H1 (cell line): Measurements from ENCODE around the gene TIAM2. TPM values are rescaled to one million over a fixed set of nuclear protein-coding genes. Genes with fewer than 3 reads are reported as not detected.

ENCODE experiments used
- CTCF ChIA-PET: fragments of 300-600 bp; sonication (Branson Sonifier 250); formaldehyde crosslinking; loops from one replicate; lab custom pipeline; 2021; ENCODE audit not compliant: partially characterized antibody; lab: Charles Lee
- POLR2A ChIA-PET: fragments of 300-600 bp; sonication (Branson Sonifier 250); formaldehyde crosslinking; loops from one replicate; lab custom pipeline; 2021; ENCODE audit warnings: inconsistent platforms; ENCODE audit not compliant: partially characterized antibody; lab: Charles Lee
- DNase-seq, 2 experiments: peaks; one replicate each; pipeline versions ENCODE4 v3.0.0 to v3.0.0-alpha.2; 2010 to 2022; ENCODE audit warnings: low spot score in 2 of 2, low read depth in 1 of 2, mixed read lengths in 1 of 2
- FAIRE-seq: peaks from 2 replicates; lab custom pipeline; 2011; peaks lifted over from hg19 to GRCh38; lab: Jason Lieb, UNC
- H2AFZ ChIP-seq: 2 replicates; pipeline ENCODE4 v1.8.1; 2012; ENCODE audit warnings: low read length, inconsistent platforms
- H2AK5ac ChIP-seq: 2 replicates; pipeline ENCODE4 v1.6.1; 2013; ENCODE audit warnings: low read depth, low read length
- H2BK120ac ChIP-seq: replicated peaks from 2 replicates; pipeline ENCODE3; 2013; ENCODE audit warnings: low read depth, low read length, inconsistent platforms
- H2BK12ac ChIP-seq: 2 replicates; pipeline ENCODE4 v1.6.1; 2013; ENCODE audit warnings: low read depth, low read length
- H2BK15ac ChIP-seq: 2 replicates; pipeline ENCODE4 v1.6.1; 2013; ENCODE audit warnings: low read length
- H2BK20ac ChIP-seq: 2 replicates; pipeline ENCODE4 v1.6.1; 2013; ENCODE audit warnings: low read length
- H2BK5ac ChIP-seq: 2 replicates; pipeline ENCODE4 v1.6.1; 2013; ENCODE audit warnings: low read depth, low read length
- H3K14ac ChIP-seq: 2 replicates; pipeline ENCODE4 v1.6.1; 2013; ENCODE audit warnings: inconsistent platforms; ENCODE audit not compliant: insufficient read length
- H3K18ac ChIP-seq: 2 replicates; pipeline ENCODE4 v1.6.1; 2013; ENCODE audit warnings: low read length; ENCODE audit errors: extremely low read depth
- H3K23ac ChIP-seq: 2 replicates; pipeline ENCODE4 v1.6.1; 2013; ENCODE audit warnings: inconsistent platforms; ENCODE audit not compliant: insufficient read length
- H3K23me2 ChIP-seq: 2 replicates; pipeline ENCODE4 v1.6.1; 2013; ENCODE audit warnings: low read depth, low read length
- H3K27ac ChIP-seq: 2 replicates; pipeline ENCODE4 v1.6.1; 2011; ENCODE audit warnings: low read depth, low read length, inconsistent platforms
- H3K27me3 ChIP-seq, 4 experiments: replicated peaks in 1 of 4; 1 replicate in 1 of 4; 2 replicates in 3 of 4; pipeline versions ENCODE4 v1.6.1 to v1.8.1; 2011 to 2013; ENCODE audit warnings: low read length in 3 of 4, mild to moderate bottlenecking in 3 of 4, inconsistent platforms in 2 of 4, mixed read lengths in 2 of 4, moderate library complexity in 1 of 4; ENCODE audit not compliant: control insufficient read depth in 3 of 4, insufficient read depth in 3 of 4; ENCODE audit errors: extremely low read depth in 1 of 4
- H3K36me3 ChIP-seq, 4 experiments: 2 replicates each; pipeline versions ENCODE4 v1.6.1 to v1.8.1; 2011 to 2013; ENCODE audit warnings: mild to moderate bottlenecking in 4 of 4, low read length in 3 of 4, moderate library complexity in 2 of 4, control low read depth in 1 of 4, inconsistent platforms in 1 of 4; ENCODE audit not compliant: insufficient read depth in 4 of 4, control insufficient read depth in 2 of 4
- H3K4ac ChIP-seq: replicated peaks from 2 replicates; pipeline ENCODE3; 2013; ENCODE audit warnings: low read length, low read depth, mixed read lengths, inconsistent platforms; ENCODE audit not compliant: insufficient read length
- H3K4me1 ChIP-seq, 4 experiments: replicated peaks in 1 of 4; 1 replicate in 1 of 4; 2 replicates in 3 of 4; pipeline versions ENCODE4 v1.6.1 to v1.8.1; 2011 to 2013; ENCODE audit warnings: low read length in 3 of 4, inconsistent platforms in 2 of 4, mixed read lengths in 1 of 4; ENCODE audit not compliant: insufficient read depth in 4 of 4, control insufficient read depth in 3 of 4
- H3K4me2 ChIP-seq, 2 experiments: 2 replicates each; pipeline versions ENCODE4 v1.6.1 to v1.8.1; 2011 to 2013; ENCODE audit warnings: low read depth in 2 of 2, low read length in 2 of 2, control low read depth in 1 of 2, inconsistent platforms in 1 of 2, mild to moderate bottlenecking in 1 of 2; ENCODE audit not compliant: insufficient read depth in 1 of 2
- H3K4me3 ChIP-seq, 4 experiments: fragments of 200-600, 300-600 bp in 1 of 4; sonication (generic), shearing (Covaris generic), sonication (Bioruptor Twin) in 1 of 4; 2 replicates each; pipeline versions ENCODE4 v1.5.1 to v1.8.1; 2011 to 2016; ENCODE audit warnings: low read length in 4 of 4, low read depth in 3 of 4, control low read depth in 2 of 4, inconsistent platforms in 2 of 4, mild to moderate bottlenecking in 2 of 4, mixed read lengths in 1 of 4, moderate library complexity in 1 of 4; ENCODE audit not compliant: insufficient read depth in 2 of 4; ENCODE audit errors: extremely low read depth in 1 of 4
- H3K56ac ChIP-seq: replicated peaks from 2 replicates; pipeline ENCODE3; 2013; ENCODE audit warnings: low read depth, mild to moderate bottlenecking, mixed read lengths, low read length, inconsistent platforms; ENCODE audit not compliant: insufficient read length
- H3K79me1 ChIP-seq: 2 replicates; pipeline ENCODE4 v1.6.1; 2013; ENCODE audit warnings: low read depth, low read length, control low read depth
- H3K79me2 ChIP-seq, 2 experiments: 2 replicates each; pipeline versions ENCODE4 v1.6.1 to v1.8.1; 2012 to 2013; ENCODE audit warnings: low read length in 2 of 2, mild to moderate bottlenecking in 2 of 2, inconsistent platforms in 1 of 2; ENCODE audit not compliant: insufficient read depth in 2 of 2, control insufficient read depth in 1 of 2
- H3K9ac ChIP-seq, 4 experiments: replicated peaks in 1 of 4; 1 replicate in 1 of 4; 2 replicates in 3 of 4; pipeline versions ENCODE4 v1.6.1 to v1.8.1; 2011 to 2013; ENCODE audit warnings: low read depth in 3 of 4, low read length in 3 of 4, control low read depth in 2 of 4, mild to moderate bottlenecking in 2 of 4, moderate library complexity in 2 of 4, inconsistent platforms in 1 of 4; ENCODE audit errors: extremely low read depth in 1 of 4
- H3K9me3 ChIP-seq, 2 experiments: 2 replicates each; pipeline versions ENCODE4 v1.6.1 to v1.8.1; 2012 to 2013; ENCODE audit warnings: mild to moderate bottlenecking in 2 of 2, moderate library complexity in 2 of 2, control low read depth in 1 of 2, inconsistent platforms in 1 of 2, low read depth in 1 of 2, low read length in 1 of 2, mixed read lengths in 1 of 2; ENCODE audit not compliant: insufficient read depth in 2 of 2
- H4K20me1 ChIP-seq, 2 experiments: replicated peaks in 1 of 2; 2 replicates each; pipeline versions ENCODE3 to v1.8.1; 2011 to 2013; ENCODE audit warnings: inconsistent platforms in 2 of 2, low read length in 2 of 2, mild to moderate bottlenecking in 1 of 2; ENCODE audit not compliant: insufficient read depth in 2 of 2, control insufficient read depth in 1 of 2
- H4K5ac ChIP-seq: 2 replicates; pipeline ENCODE4 v1.6.1; 2013; ENCODE audit warnings: low read length, low read depth, mixed read lengths, inconsistent platforms; ENCODE audit not compliant: insufficient read length
- H4K8ac ChIP-seq: 2 replicates; pipeline ENCODE4 v1.8.0; 2013; ENCODE audit warnings: mild to moderate bottlenecking, moderate library complexity, low read length, inconsistent platforms; ENCODE audit not compliant: insufficient read depth; ENCODE audit errors: extremely low read depth
- H4K91ac ChIP-seq: replicated peaks from 2 replicates; pipeline ENCODE3; 2013; ENCODE audit warnings: low read length, mixed read lengths, inconsistent platforms; ENCODE audit not compliant: insufficient read length
- ASH2L ChIP-seq: fragments of 200-600, 300-600 bp; sonication (generic); IDR thresholded peaks from one replicate; pipeline ENCODE4 v1.7.1; 2017; ENCODE audit warnings: low read length
- BRCA1 ChIP-seq: IDR thresholded peaks from 2 replicates; pipeline ENCODE4 v1.6.1; 2012; ENCODE audit warnings: low read depth, low read length, improper control_type of control experiment
- CREB1 ChIP-seq: IDR thresholded peaks from 2 replicates; pipeline ENCODE4 v1.6.1; 2012; ENCODE audit warnings: inconsistent platforms
- MAFK ChIP-seq: IDR thresholded peaks from 2 replicates; pipeline ENCODE4 v1.6.1; 2012; ENCODE audit warnings: low read depth, mild to moderate bottlenecking, improper control_type of control experiment, low read length
- RBBP5 ChIP-seq: IDR thresholded peaks from 2 replicates; pipeline ENCODE4 v1.7.1; 2012; ENCODE audit warnings: low read depth, mild to moderate bottlenecking, inconsistent platforms, low read length, moderate library complexity, borderline replicate concordance
- SAP30 ChIP-seq: fragments of 300-600 bp; sonication (generic); IDR thresholded peaks from 2 replicates; pipeline ENCODE4 v1.7.1; 2012; ENCODE audit warnings: low read length, moderate library complexity, mild to moderate bottlenecking, inconsistent platforms; ENCODE audit not compliant: insufficient read depth, insufficient replicate concordance
- SUZ12 ChIP-seq: fragments of 200-600 bp; sonication (generic); IDR thresholded peaks from 2 replicates; pipeline ENCODE4 v1.6.1; 2012; ENCODE audit warnings: mild to moderate bottlenecking, inconsistent platforms, low read length, moderate library complexity, mixed read lengths
- TAF7 ChIP-seq: optimal IDR thresholded peaks from 2 replicates; pipeline ENCODE3; 2011; ENCODE audit warnings: low read depth, mild to moderate bottlenecking, inconsistent platforms, low read length, moderate library complexity, borderline replicate concordance
- WGBS, 2 experiments: shearing (Covaris generic) in 1 of 2; methylation state at CpG; one replicate each; pipeline versions ENCODE4 v1.1.6 to v1.1.7; 2013 to 2015; ENCODE audit warnings: low lambda C conversion rate in 2 of 2, mixed read lengths in 2 of 2, inconsistent platforms in 1 of 2, low coverage in 1 of 2, missing lambda C conversion rate in 1 of 2; ENCODE audit not compliant: insufficient replicate concordance in 2 of 2, insufficient coverage in 1 of 2, insufficient read length in 1 of 2; ENCODE audit errors: extremely low coverage in 1 of 2, missing lambda C conversion rate in 1 of 2; 5-methylcytosine and 5-hydroxymethylcytosine counted together
- polyA plus RNA-seq, 7 experiments: library from polyadenylated mRNA; depleted of rRNA in 3 of 7; stranded (reverse) in 5 of 7; unstranded in 2 of 7; fragments of >200 nt in 5 of 7; fragments of 200-250 nt in 2 of 7; gene quantifications; 1 replicate in 5 of 7; 2 replicates in 1 of 7; 4 replicates in 1 of 7; pipeline versions ENCODE4 v1.2.1 to v1.2.3, GENCODE V29; 2011 to 2013; ENCODE audit warnings: missing spikeins in 2 of 7, mixed read lengths in 2 of 7
- total RNA-seq: library from RNA; stranded (reverse); fragmentation: NEBNext Ultra II Directional; extraction: Animal tissue kit (Norgen Biotek cat#: 25700); gene quantifications from 2 replicates; pipeline ENCODE4 v1.2.1, GENCODE V29; 2021
- TF ChIP-seq, protein P1 (sequence below): IDR thresholded peaks from 2 replicates; pipeline ENCODE4 v1.6.1; 2011; ENCODE audit warnings: low read length, improper control_type of control experiment

The TIAM2 gene
- total and polyA plus RNA-seq, 2 of the 8 experiments (the other 6 are each of a cell fraction or from before 2014, with no cell fraction given), result 7.4 to 23.9 TPM

DNA sequence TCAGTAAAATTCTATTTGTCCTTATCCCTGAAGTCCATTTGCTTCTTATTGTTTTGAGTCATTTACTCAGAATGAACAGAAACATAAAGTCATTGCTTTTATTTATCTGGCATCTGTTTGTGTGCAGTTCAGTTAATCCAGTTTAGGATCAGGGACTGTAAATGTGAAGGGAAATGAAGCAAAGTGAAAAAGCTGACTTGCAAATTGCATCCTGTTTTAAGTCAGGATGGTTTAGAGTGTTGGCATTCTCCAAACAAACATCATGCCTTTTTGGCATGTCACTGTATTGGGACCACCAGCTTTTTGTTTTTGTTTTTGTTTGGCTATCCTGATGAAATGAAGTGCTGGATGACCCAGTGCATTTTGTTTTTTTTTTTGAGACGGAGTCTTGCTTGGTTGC is 168.5 kb downstream of the TIAM2 start:
- Histone ChIP-seq H2BK5ac (no peak overlapping the region), H4K20me1 (peaks cover 0 to 2% of the 10 kb centered on the region in 2 experiments), H3K4ac (no peak overlapping the region), H3K23ac (no peak overlapping the region), H3K27ac (no peak overlapping the region), H3K56ac (no peak overlapping the region), H2BK15ac (no peak overlapping the region), H2AFZ (no peak overlapping the region), H4K91ac (no peak overlapping the region), H3K36me3 (peaks cover 0 to 13% (median 0%) of the 10 kb centered on the region in 4 experiments; a peak in 4 of 8 replicates), H3K14ac (no peak overlapping the region), H3K9me3 (no peaks in the 10 kb centered on the region; a peak in 1 of 4 replicates), H3K9ac (no peak overlapping the region), H3K79me1 (no peaks in the 10 kb centered on the region), H2BK12ac (no peak overlapping the region), H3K23me2 (no peaks in the 10 kb centered on the region), H3K79me2 (no peaks in the 10 kb centered on the region), H4K8ac (no peak overlapping the region), H3K18ac (no peak overlapping the region), H3K4me3 (no peak overlapping the region), H4K5ac (no peak overlapping the region), H2BK20ac (no peak overlapping the region), H2AK5ac (no peak overlapping the region), H3K27me3 (no peaks in the 10 kb centered on the region), H3K4me1 (peaks cover 0 to 2% (median 0%) of the 10 kb centered on the region in 4 experiments; a peak in 1 of 7 replicates), H3K4me2 (no peak overlapping the region), H2BK120ac (no peak overlapping the region)
- CTCF ChIA-PET, result interaction anchor here (1.1 to 3.4 kb wide), 5 partner anchors 9 to 238 kb away, joined by 3 to 22 read pairs (median 4); no protein-coding TSS in a partner anchor
- 63% methylated on average over 1 of the region's 1 CpG; no CpG with 5 or more reads in 1 of the 2 experiments for WGBS, 2 experiments
- POLR2A ChIA-PET, result no interaction called here
- DNase-seq, result no peak
- no peak for TF ChIP-seq MAFK
- TF ChIP-seq ASH2L, result no peak
- TF ChIP-seq RBBP5, result no peak
- no peak for TF ChIP-seq TAF7
- TF ChIP-seq CREB1, result no peak
- TF ChIP-seq SUZ12, result no peak
- TF ChIP-seq, protein P1, sequence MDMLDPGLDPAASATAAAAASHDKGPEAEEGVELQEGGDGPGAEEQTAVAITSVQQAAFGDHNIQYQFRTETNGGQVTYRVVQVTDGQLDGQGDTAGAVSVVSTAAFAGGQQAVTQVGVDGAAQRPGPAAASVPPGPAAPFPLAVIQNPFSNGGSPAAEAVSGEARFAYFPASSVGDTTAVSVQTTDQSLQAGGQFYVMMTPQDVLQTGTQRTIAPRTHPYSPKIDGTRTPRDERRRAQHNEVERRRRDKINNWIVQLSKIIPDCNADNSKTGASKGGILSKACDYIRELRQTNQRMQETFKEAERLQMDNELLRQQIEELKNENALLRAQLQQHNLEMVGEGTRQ, result no peak
- TF ChIP-seq BRCA1, result no peak
- no peak for TF ChIP-seq SAP30
- no peak for FAIRE-seq
